Mesendoderm (in vitro differentiated cells): Measurements from ENCODE around the gene FILIP1L.

Experiments used
- DNase-seq: peaks from one replicate; pipeline ENCODE4 v3.0.0; 2013
- H2AK5ac ChIP-seq: 2 replicates; pipeline ENCODE4 v1.6.1; 2013; ENCODE audit warnings: low read length, inconsistent platforms
- H2BK120ac ChIP-seq: 2 replicates; pipeline ENCODE4 v1.6.1; 2013; ENCODE audit warnings: low read depth, mild to moderate bottlenecking, low read length, moderate library complexity, mixed read lengths
- H2BK15ac ChIP-seq: replicated peaks from 2 replicates; pipeline ENCODE4 v1.6.1; 2013; ENCODE audit warnings: low read depth, mild to moderate bottlenecking, moderate library complexity
- H2BK5ac ChIP-seq: 2 replicates; pipeline ENCODE4 v1.6.1; 2013; ENCODE audit warnings: low read length, inconsistent platforms
- H3K18ac ChIP-seq: 2 replicates; pipeline ENCODE4 v1.6.1; 2013; ENCODE audit warnings: mild to moderate bottlenecking, low read length, mixed read lengths
- H3K23ac ChIP-seq: one replicate; pipeline ENCODE4 v1.6.1; 2013; ENCODE audit warnings: low read length
- H3K27ac ChIP-seq: 2 replicates; pipeline ENCODE4 v1.5.1; 2013; ENCODE audit warnings: low read depth, mild to moderate bottlenecking, inconsistent platforms, low read length, moderate library complexity
- H3K27me3 ChIP-seq: 2 replicates; pipeline ENCODE4 v1.6.1; 2013; ENCODE audit warnings: low read length, control low read depth, mild to moderate bottlenecking, inconsistent platforms; ENCODE audit not compliant: insufficient read depth, poor library complexity
- H3K36me3 ChIP-seq: 2 replicates; pipeline ENCODE4 v1.6.1; 2013; ENCODE audit warnings: low read length, inconsistent platforms; ENCODE audit not compliant: control insufficient read depth, insufficient read depth
- H3K4ac ChIP-seq: one replicate; pipeline ENCODE4 v1.6.1; 2013; ENCODE audit warnings: low read depth, mild to moderate bottlenecking, low read length, moderate library complexity
- H3K4me1 ChIP-seq: 2 replicates; pipeline ENCODE4 v1.6.1; 2013; ENCODE audit warnings: low read depth, low read length, inconsistent platforms; ENCODE audit not compliant: control insufficient read depth
- H3K4me2 ChIP-seq: 2 replicates; pipeline ENCODE4 v1.6.1; 2013; ENCODE audit warnings: low read length
- H3K4me3 ChIP-seq: 2 replicates; pipeline ENCODE4 v1.5.1; 2013; ENCODE audit warnings: mild to moderate bottlenecking, low read length
- H3K56ac ChIP-seq: one replicate; pipeline ENCODE4 v1.6.1; 2013; ENCODE audit warnings: low read length
- H3K79me1 ChIP-seq: 2 replicates; pipeline ENCODE4 v1.6.1; 2013; ENCODE audit warnings: low read length, inconsistent platforms
- H3K79me2 ChIP-seq: 2 replicates; pipeline ENCODE4 v1.6.1; 2013; ENCODE audit warnings: mild to moderate bottlenecking, low read length; ENCODE audit not compliant: control insufficient read depth, insufficient read depth
- H3K9ac ChIP-seq: 2 replicates; pipeline ENCODE4 v1.6.1; 2013; ENCODE audit warnings: low read length, inconsistent platforms
- H4K5ac ChIP-seq: one replicate; pipeline ENCODE4 v1.6.1; 2013; ENCODE audit warnings: low read length
- H4K8ac ChIP-seq: one replicate; pipeline ENCODE4 v1.6.1; 2013; ENCODE audit warnings: low read depth, mild to moderate bottlenecking, control low read depth, low read length, moderate library complexity
- WGBS: extraction: QIAGEN DNeasy Blood & Tissue Kit; methylation state at CpG from one replicate; pipeline ENCODE4 v1.1.7; 2013; ENCODE audit warnings: low lambda C conversion rate, missing lambda C conversion rate; ENCODE audit not compliant: insufficient coverage; ENCODE audit errors: extremely low coverage; 5-methylcytosine and 5-hydroxymethylcytosine counted together

The FILIP1L gene

DNA sequence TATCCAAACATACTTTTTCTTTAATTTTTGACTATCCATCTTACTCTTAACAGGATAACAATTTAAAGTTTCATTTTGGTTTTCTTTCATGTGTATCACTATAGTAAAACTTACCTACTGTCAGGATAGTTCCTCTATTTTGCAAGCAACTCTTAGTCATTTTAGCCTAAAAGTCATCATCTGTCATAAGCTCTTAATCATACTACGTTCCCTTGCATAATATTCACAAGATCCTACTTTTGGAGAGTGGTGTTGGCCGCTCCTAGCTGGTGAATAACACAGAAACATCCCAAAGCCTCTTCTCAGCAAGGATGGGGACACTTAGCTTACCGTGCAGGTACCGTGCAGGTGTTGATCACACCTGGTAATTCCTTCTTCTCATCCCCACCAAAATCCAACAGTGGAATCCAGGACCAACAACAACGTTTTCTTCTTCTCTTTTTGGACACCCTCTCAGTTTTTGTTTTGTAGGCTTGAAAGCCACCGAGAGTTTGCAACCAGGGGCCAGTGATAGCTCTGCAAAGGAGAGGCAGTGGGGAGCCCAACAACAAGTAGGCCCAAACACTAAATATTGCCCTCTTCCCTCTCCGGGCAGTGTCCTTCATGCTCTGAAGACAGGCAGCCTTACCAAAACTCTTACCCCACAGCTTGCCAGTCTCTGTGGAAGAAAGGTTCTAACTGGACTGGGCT, 433 bp downstream of the FILIP1L start:
- Histone ChIP-seq H2BK120ac (no peak overlapping the region), H4K8ac (no peak overlapping the region), H3K79me1 (no peaks in the 10 kb centered on the region), H3K4me1 (no peaks in the 10 kb centered on the region), H3K36me3 (no peaks in the 10 kb centered on the region), H3K4me2 (no peak overlapping the region), H2AK5ac (no peak overlapping the region), H3K4me3 (no peak overlapping the region), H3K23ac (no peak overlapping the region), H2BK15ac (no peak overlapping the region), H3K56ac (no peak overlapping the region), H3K18ac (no peak overlapping the region), H3K27ac (no peak overlapping the region), H2BK5ac (no peak overlapping the region), H4K5ac (no peak overlapping the region), H3K79me2 (no peaks in the 10 kb centered on the region), H3K9ac (no peak overlapping the region), H3K4ac (no peak overlapping the region), H3K27me3 (no peaks in the 10 kb centered on the region)
- no peak for DNase-seq
- WGBS: no CpG with 5 or more reads among the region's 7 CpGs

DNA sequence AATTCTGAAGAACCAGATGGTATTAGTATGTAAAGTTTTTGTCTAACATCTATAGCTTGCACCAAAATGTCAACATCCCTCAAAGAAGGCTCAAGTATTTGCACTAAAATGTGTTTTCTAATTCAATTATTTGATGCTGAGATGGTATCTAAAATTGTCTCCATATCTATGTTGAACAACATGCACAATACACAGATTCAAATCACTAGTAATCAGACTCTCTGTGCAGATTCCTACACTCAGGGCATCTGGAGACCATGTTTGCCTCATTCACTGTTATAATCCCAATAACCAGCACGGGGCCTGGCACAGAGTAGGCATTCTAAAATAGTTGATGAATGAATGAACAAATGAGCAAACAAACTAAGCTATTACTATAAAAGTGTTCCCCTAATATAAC, 2.6 kb downstream of the FILIP1L start:
- H3K36me3 ChIP-seq: no peaks in the 10 kb centered on the region
- no peak overlapping the region for H3K56ac ChIP-seq
- DNase-seq: no peak
- H3K27me3 ChIP-seq: no peaks in the 10 kb centered on the region
- no peak overlapping the region for H2AK5ac ChIP-seq
- H2BK120ac ChIP-seq: no peak overlapping the region
- no peak overlapping the region for H3K27ac ChIP-seq
- H3K79me1 ChIP-seq: no peaks in the 10 kb centered on the region
- H4K8ac ChIP-seq: no peak overlapping the region
- H3K9ac ChIP-seq: no peak overlapping the region
- H3K4me3 ChIP-seq: no peak overlapping the region
- no peak overlapping the region for H3K18ac ChIP-seq
- H2BK5ac ChIP-seq: no peak overlapping the region
- WGBS: no CpG with 5 or more reads among the region's 1 CpG
- H2BK15ac ChIP-seq: no peak overlapping the region
- H3K23ac ChIP-seq: no peak overlapping the region
- no peaks in the 10 kb centered on the region for H3K4me1 ChIP-seq
- H3K4ac ChIP-seq: no peak overlapping the region
- no peaks in the 10 kb centered on the region for H3K79me2 ChIP-seq
- H4K5ac ChIP-seq: no peak overlapping the region
- H3K4me2 ChIP-seq: no peak overlapping the region

- no peaks in the 10 kb centered on the region for H3K4me1 ChIP-seq
- no peak overlapping the region for H4K5ac ChIP-seq
- no peak overlapping the region for H2BK120ac ChIP-seq
- no peak overlapping the region for H4K8ac ChIP-seq
- H2AK5ac ChIP-seq: no peak overlapping the region
- H3K4ac ChIP-seq: no peak overlapping the region
- no peaks in the 10 kb centered on the region for H3K79me2 ChIP-seq
- no peak for DNase-seq
- H3K27ac ChIP-seq: no peak overlapping the region
- H3K23ac ChIP-seq: no peak overlapping the region
- no peaks in the 10 kb centered on the region for H3K27me3 ChIP-seq
- no peaks in the 10 kb centered on the region for H3K36me3 ChIP-seq
- no peak overlapping the region for H3K4me3 ChIP-seq
- H3K9ac ChIP-seq: no peak overlapping the region
- no peak overlapping the region for H2BK5ac ChIP-seq
- H3K4me2 ChIP-seq: no peak overlapping the region
- no peaks in the 10 kb centered on the region for H3K79me1 ChIP-seq
- no peak overlapping the region for H2BK15ac ChIP-seq
- H3K56ac ChIP-seq: no peak overlapping the region
- no peak overlapping the region for H3K18ac ChIP-seq
- WGBS: no CpG with 5 or more reads among the region's 1 CpG
Observed at GRCh38 chr3:100110162-100110561, 4.1 kb downstream of the FILIP1L start.

DNA sequence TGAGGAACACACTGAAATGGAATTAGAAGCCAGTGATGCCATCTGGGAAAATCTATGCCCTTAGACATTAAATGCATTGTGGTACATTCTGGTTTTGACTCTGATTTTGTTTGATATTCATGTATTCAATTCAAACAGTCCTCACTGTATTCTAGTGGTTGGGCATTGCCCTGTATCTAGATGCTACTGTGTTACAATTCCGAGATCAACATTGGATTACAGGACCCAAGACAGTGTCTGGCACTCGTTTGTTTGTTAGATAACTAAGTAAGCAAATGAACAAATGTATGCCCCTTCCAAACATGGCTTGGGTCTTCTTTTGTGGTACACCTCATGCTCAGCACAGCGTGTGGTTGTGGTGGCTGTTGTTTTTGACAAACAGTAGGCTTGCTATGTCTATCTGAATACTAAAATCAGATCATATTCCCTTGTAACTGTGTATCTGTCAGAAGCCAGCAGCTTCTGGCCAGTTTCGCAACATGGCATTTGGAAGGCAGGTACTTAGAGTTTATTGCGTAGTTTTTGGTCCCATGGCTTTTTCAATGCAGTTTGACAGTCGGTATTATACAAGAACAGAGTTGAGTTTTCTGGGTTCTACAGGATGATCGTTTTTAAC, 5.7 kb downstream of the FILIP1L start:
- H3K79me1 ChIP-seq: no peaks in the 10 kb centered on the region
- H3K4me2 ChIP-seq: no peak overlapping the region
- H2AK5ac ChIP-seq: no peak overlapping the region
- no peak overlapping the region for H3K18ac ChIP-seq
- H3K79me2 ChIP-seq: no peaks in the 10 kb centered on the region
- H2BK5ac ChIP-seq: no peak overlapping the region
- no peak overlapping the region for H3K56ac ChIP-seq
- H3K27me3 ChIP-seq: no peaks in the 10 kb centered on the region
- no peak overlapping the region for H4K5ac ChIP-seq
- H3K23ac ChIP-seq: no peak overlapping the region
- no peak overlapping the region for H4K8ac ChIP-seq
- H3K27ac ChIP-seq: no peak overlapping the region
- H3K4ac ChIP-seq: no peak overlapping the region
- no peaks in the 10 kb centered on the region for H3K4me1 ChIP-seq
- no peak overlapping the region for H3K4me3 ChIP-seq
- H3K9ac ChIP-seq: no peak overlapping the region
- DNase-seq: no peak
- H2BK120ac ChIP-seq: no peak overlapping the region
- no CpG with 5 or more reads among the region's 7 CpGs for WGBS
- H3K36me3 ChIP-seq: no peaks in the 10 kb centered on the region
- no peak overlapping the region for H2BK15ac ChIP-seq

DNA sequence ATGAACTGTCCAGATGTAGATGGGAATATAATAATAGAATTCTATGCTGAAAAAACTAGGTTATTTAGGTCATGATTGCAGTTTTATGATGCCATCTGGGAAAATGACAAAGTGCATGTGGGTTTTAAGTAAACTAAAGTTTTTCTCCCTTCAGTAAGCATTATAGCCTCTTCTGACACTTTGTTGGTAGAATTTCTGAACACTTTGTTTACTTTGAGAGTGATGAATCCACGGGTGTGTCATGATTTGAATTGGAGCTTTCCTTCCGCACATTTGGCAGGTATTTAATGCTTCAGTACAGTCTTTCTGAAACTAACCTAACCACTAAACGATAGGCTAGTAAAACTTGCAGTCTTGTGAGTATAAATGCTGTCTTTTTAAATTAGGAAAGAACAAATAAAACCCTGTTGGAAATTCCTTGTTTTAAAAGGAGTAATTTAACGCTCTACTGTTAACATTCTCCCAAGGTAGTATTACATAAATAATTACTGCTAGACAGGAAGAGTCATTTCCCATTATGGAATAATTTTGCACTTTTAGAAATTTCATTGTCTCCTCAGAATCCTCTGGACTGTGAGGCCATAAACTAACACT, 7.0 kb downstream of the FILIP1L start:
- H3K4me2 ChIP-seq: no peak overlapping the region
- H3K4me1 ChIP-seq: no peaks in the 10 kb centered on the region
- no peak overlapping the region for H3K27ac ChIP-seq
- H3K79me2 ChIP-seq: no peaks in the 10 kb centered on the region
- no peak overlapping the region for H4K8ac ChIP-seq
- H2BK15ac ChIP-seq: no peak overlapping the region
- H3K56ac ChIP-seq: no peak overlapping the region
- no peak overlapping the region for H4K5ac ChIP-seq
- H2BK120ac ChIP-seq: peak overlapping the region; percentile 45
- H3K4me3 ChIP-seq: no peak overlapping the region
- H2BK5ac ChIP-seq: no peak overlapping the region
- no CpG with 5 or more reads among the region's 4 CpGs for WGBS
- no peak overlapping the region for H3K23ac ChIP-seq
- DNase-seq: no peak
- H3K18ac ChIP-seq: no peak overlapping the region
- no peak overlapping the region for H3K4ac ChIP-seq
- H2AK5ac ChIP-seq: no peak overlapping the region
- H3K36me3 ChIP-seq: no peaks in the 10 kb centered on the region
- no peaks in the 10 kb centered on the region for H3K27me3 ChIP-seq
- no peak overlapping the region for H3K9ac ChIP-seq
- H3K79me1 ChIP-seq: no peaks in the 10 kb centered on the region
